ENCODE data around the gene PEPD. TPM values are rescaled to one million over a fixed set of nuclear protein-coding genes. Genes with fewer than 3 reads are reported as not detected.
"Not testable (repeated sequence)": the region's sequence is repeated elsewhere in the genome, so short reads cannot be mapped to it uniquely, and the experiment has no call there.

PEPD gene
- total RNA-seq, 1 donor from 2014 or later, result 30.0 TPM

DNA sequence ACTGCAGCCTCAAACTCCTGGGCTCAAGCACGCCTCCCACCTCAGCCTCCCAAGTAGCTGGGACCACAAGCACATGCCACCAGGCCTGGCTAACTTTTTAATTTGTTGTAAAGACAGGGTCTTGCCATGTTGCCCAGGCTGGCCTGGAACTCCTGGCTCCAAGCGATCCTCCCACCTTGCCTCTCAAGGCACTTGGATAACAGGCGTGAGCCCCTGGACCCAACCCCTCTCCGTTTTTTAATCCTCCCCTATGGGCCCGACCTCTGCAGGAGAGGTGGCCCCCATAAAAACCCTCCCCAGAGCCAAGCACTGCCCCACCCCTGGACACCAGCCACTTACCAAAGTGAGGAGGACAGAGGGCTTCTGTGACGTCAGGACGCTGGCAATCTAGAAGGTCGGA lies 28.6 kb downstream of the PEPD start:
- Histone ChIP-seq H3K4me3 (no peak overlapping the region), H3K36me3 (peaks cover 22% of the 10 kb centered on the region), H3K27ac (replicated peaks) (no peak overlapping the region), H3K4me1 (no peaks in the 10 kb centered on the region), H3K27me3 (ENCODE audit: low read depth) (no peaks in the 10 kb centered on the region), H3K9me3 (replicated peaks) (no peaks in the 10 kb centered on the region)
- TF ChIP-seq, protein P1, sequence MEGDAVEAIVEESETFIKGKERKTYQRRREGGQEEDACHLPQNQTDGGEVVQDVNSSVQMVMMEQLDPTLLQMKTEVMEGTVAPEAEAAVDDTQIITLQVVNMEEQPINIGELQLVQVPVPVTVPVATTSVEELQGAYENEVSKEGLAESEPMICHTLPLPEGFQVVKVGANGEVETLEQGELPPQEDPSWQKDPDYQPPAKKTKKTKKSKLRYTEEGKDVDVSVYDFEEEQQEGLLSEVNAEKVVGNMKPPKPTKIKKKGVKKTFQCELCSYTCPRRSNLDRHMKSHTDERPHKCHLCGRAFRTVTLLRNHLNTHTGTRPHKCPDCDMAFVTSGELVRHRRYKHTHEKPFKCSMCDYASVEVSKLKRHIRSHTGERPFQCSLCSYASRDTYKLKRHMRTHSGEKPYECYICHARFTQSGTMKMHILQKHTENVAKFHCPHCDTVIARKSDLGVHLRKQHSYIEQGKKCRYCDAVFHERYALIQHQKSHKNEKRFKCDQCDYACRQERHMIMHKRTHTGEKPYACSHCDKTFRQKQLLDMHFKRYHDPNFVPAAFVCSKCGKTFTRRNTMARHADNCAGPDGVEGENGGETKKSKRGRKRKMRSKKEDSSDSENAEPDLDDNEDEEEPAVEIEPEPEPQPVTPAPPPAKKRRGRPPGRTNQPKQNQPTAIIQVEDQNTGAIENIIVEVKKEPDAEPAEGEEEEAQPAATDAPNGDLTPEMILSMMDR (IDR thresholded peaks at IDR 0.05; ENCODE audit: borderline replicate concordance), result no peak
- intact Hi-C loops (cut with micrococcal nuclease), result no loop called here
- no peak for DNase-seq

DNA sequence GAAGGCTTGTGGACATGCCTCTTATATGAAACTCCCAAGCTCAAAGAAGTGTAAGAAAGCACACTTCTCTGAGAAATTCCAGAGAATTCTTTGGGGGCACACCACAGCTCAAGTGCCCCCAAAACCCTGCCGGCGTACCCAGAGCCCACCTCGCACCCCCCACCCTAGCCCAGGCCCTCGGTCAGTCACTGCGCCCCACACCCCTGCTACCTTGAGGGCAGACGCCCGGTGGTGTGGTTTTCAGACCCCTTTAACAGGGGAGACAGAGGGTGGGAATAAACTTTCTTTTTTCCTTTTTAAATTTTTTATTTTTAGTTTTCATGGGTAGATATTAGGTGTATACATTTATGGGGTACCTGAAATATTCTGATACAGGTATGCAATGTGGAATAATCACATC lies 29.5 kb downstream of the PEPD start:
- DNase-seq, result no peak
- H3K36me3 ChIP-seq, result peaks cover 20% of the 10 kb centered on the region
- no peaks in the 10 kb centered on the region for H3K9me3 ChIP-seq (replicated peaks)
- H3K27ac ChIP-seq (replicated peaks), result no peak overlapping the region
- intact Hi-C loops (cut with micrococcal nuclease), result no loop called here
- no peaks in the 10 kb centered on the region for H3K27me3 ChIP-seq (ENCODE audit: low read depth)
- no peak overlapping the region for H3K4me3 ChIP-seq
- TF ChIP-seq, protein P1 (IDR thresholded peaks at IDR 0.05; ENCODE audit: borderline replicate concordance), result no peak
- H3K4me1 ChIP-seq, result peaks cover 4% of the 10 kb centered on the region

DNA sequence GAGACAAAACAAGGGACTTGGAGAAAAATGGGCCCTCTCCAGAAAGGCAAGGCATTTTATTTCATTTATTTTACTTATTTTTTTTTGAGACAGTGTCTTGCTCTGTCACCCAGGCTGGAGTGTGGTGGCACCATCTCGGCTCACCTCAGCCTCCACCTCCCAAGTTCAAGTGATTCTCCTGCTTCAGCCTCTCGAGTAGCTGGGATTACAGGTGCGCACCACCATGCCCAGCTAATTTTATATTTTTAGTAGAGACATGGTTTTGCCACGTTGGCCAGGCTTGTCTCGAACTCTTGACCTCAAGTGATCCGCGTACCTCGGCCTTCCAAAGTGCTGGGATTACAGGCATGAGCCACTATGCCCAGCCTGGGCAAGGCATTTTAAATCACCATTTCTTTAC lies 31.0 kb downstream of the PEPD start:
- intact Hi-C loops (cut with micrococcal nuclease); H3K27ac ChIP-seq (replicated peaks); H3K27me3 ChIP-seq (ENCODE audit: low read depth); DNase-seq; H3K9me3 ChIP-seq (replicated peaks); H3K4me3 ChIP-seq: not testable (repeated sequence)
- Histone ChIP-seq H3K36me3 (peaks cover 20% of the 10 kb centered on the region), H3K4me1 (peaks cover 11% of the 10 kb centered on the region)

DNA sequence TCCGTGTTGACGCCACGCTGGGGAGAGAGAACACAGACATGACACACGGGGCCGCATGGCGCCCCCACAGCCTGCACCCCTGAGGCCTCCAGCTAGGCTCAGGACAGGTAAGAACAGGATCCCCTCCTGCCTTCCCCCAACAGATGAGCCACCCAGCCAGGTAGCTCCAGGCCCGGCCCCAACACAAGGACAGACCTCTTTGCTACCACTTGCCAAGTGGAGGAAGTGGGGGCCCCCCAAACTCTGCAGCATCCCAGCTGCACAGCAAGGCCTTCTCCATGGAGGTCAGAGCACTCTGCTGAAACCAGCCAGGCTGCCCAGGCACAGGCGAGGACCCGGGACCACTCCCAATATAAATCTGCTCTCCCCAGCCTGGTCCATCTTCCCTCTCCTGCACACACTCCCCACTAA lies 31.5 kb downstream of the PEPD start:
- TF ChIP-seq, protein P1 (IDR thresholded peaks at IDR 0.05; ENCODE audit: borderline replicate concordance), result no peak
- H3K4me1 ChIP-seq, result peaks cover 11% of the 10 kb centered on the region
- H3K27ac ChIP-seq (replicated peaks), result no peak overlapping the region
- intact Hi-C loops (cut with micrococcal nuclease), result no loop called here
- H3K36me3 ChIP-seq, result peaks cover 19% of the 10 kb centered on the region
- no peak overlapping the region for H3K4me3 ChIP-seq
- DNase-seq, result no peak
- H3K9me3 ChIP-seq (replicated peaks), result no peaks in the 10 kb centered on the region
- no peaks in the 10 kb centered on the region for H3K27me3 ChIP-seq (ENCODE audit: low read depth)

DNA sequence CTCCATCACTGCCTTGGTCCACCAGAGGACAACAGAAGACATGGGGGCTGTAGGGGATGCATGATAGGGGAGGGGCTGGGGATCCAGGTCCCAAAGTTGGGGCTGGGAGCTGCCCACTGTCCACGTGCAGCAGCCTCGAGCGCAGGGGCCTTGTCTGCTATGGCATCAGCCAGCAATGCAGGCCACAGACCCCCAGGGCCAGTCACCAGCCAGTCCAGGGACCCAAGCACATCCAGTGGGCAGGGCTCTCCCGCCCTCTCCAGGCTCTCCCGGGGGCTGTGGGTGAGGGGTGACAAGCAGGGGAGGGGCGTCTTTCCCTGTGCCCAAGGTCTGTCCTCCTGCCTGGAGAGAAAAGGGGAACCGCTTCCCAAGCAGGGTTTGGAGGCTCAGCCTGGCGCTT lies 32.8 kb downstream of the PEPD start:
- Histone ChIP-seq H3K36me3 (peaks cover 28% of the 10 kb centered on the region), H3K4me1 (peaks cover 11% of the 10 kb centered on the region), H3K4me3 (no peak overlapping the region), H3K27ac (replicated peaks) (no peak overlapping the region), H3K9me3 (replicated peaks) (peaks cover 4% of the 10 kb centered on the region), H3K27me3 (ENCODE audit: low read depth) (no peaks in the 10 kb centered on the region)
- intact Hi-C loops (cut with micrococcal nuclease), result no loop called here
- DNase-seq, result no peak
- TF ChIP-seq, protein P1 (IDR thresholded peaks at IDR 0.05; ENCODE audit: borderline replicate concordance), result no peak

DNA sequence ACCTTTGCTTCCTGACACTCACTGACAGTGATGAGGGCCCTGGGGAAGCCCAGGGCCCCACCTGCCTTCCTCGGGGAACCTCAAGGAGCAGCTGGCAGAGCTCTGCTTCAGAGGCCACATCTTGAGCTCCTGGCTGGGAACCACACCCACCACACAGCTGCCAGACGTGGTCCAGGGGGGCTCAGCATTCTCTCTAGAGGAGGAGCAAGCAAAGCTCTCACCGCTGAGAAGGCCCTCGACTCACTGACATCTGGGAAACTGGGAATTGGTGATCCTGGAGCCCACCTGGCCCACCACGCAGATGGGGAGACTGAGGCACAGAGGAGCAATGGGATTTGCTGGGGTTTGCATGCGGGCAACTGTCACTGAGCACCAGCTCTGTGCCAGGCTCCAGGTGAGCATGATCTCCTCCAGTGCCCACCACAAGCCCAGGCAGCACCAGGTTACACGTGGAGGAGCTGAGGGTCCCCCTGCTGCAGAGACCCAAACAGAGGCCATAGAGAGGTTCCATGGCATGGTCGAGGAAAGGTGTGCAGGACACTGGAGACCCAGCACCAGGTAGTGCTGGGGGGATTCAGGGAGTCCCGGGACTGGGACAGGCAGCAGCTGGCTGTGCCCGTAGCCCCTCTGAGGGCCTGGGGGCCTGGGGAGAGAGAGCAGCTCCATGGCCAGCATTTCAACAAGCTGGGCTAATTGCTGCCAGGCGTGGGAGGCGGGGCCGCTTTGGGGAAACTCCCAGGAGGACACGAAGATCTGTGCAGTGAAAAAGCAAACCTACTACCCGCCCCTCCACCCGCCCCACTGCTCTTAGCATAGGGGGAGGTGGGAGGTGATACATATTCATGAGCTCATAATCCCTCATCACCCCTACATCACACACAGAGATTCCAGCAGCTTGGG lies 33.4 kb downstream of the PEPD start:
- no peak for DNase-seq
- Histone ChIP-seq H3K36me3 (peaks cover 35% of the 10 kb centered on the region), H3K27ac (replicated peaks) (no peak overlapping the region), H3K27me3 (ENCODE audit: low read depth) (no peaks in the 10 kb centered on the region), H3K4me1 (peaks cover 11% of the 10 kb centered on the region), H3K4me3 (no peak overlapping the region), H3K9me3 (replicated peaks) (peaks cover 11% of the 10 kb centered on the region)
- TF ChIP-seq, protein P1 (IDR thresholded peaks at IDR 0.05; ENCODE audit: borderline replicate concordance), result no peak
- intact Hi-C loops (cut with micrococcal nuclease), result no loop called here

Data from left ventricle myocardium inferior (tissue), 1 donor.